Right kidney (tissue), 9 donors: ENCODE data around the gene GPR55.
"Not testable (repeated sequence)": the region's sequence is repeated elsewhere in the genome, so short reads cannot be mapped to it uniquely, and the experiment has no call there.

Source experiments
- DNase-seq: peaks from one replicate; pipeline ENCODE4 v3.0.0-alpha.2; 2016
- long read RNA-seq, 8 donors: transcript quantifications; one replicate each; lab custom pipeline, GENCODE V29; 2026

Gene GPR55
- long read RNA-seq, donor 1, result 0 reads
- long read RNA-seq, donor 2, result 0 reads
- long read RNA-seq, donor 3, result 0 reads
- long read RNA-seq, donor 4, result 0 reads
- long read RNA-seq, donor 5, result 0 reads
- long read RNA-seq, donor 6, result 0 reads
- long read RNA-seq, donor 7, result 0 reads
- long read RNA-seq, donor 8, result 0 reads

- no peak for DNase-seq
These were observed at the start of gene GPR55 for GRCh38 chr2:230924470-230925341. GPR55 (minus strand) TSS chr2:230925242; CDS start chr2:230910962, 14,280 bp downstream.

GRCh38 chr2:230974096-230974913 is 49.3 kb upstream of the GPR55 start:
- DNase-seq, result no peak

- DNase-seq, result no peak
These were observed 47.0 kb upstream of the GPR55 start for GRCh38 chr2:230972046-230972445.

GRCh38 chr2:230969659-230970015 is 44.6 kb upstream of the GPR55 start:
- no peak for DNase-seq

- DNase-seq, result no peak
These were observed 44.0 kb upstream of the GPR55 start for GRCh38 chr2:230968921-230969658.

GRCh38 chr2:230968314-230968713 is 43.3 kb upstream of the GPR55 start:
- not testable (repeated sequence) for DNase-seq

GRCh38 chr2:230967113-230967512 is 42.1 kb upstream of the GPR55 start:
- DNase-seq, result no peak

GRCh38 chr2:230964136-230964730 is 39.2 kb upstream of the GPR55 start:
- no peak for DNase-seq

GRCh38 chr2:230961091-230961491 is 36.0 kb upstream of the GPR55 start:
- no peak for DNase-seq

GRCh38 chr2:230960026-230960425 is 35.0 kb upstream of the GPR55 start:
- DNase-seq, result no peak

- DNase-seq, result no peak
These were observed 34.0 kb upstream of the GPR55 start for GRCh38 chr2:230958820-230959756.

GRCh38 chr2:230957756-230958391 is 32.8 kb upstream of the GPR55 start:
- DNase-seq, result no peak

- peak; percentile 49 for DNase-seq
These were observed 32.0 kb upstream of the GPR55 start for GRCh38 chr2:230956827-230957755.

GRCh38 chr2:230955163-230955737 is 30.2 kb upstream of the GPR55 start:
- no peak for DNase-seq

GRCh38 chr2:230954746-230955145 is 29.7 kb upstream of the GPR55 start:
- DNase-seq, result no peak

GRCh38 chr2:230953845-230954244 is 28.8 kb upstream of the GPR55 start:
- no peak for DNase-seq

- no peak for DNase-seq
These were observed 27.3 kb upstream of the GPR55 start for GRCh38 chr2:230952226-230952956.

- DNase-seq, result no peak
These were observed 26.4 kb upstream of the GPR55 start for GRCh38 chr2:230951396-230951795.
